Fibroblast of skin of right biceps (primary cell): ENCODE measurements around the gene PSMB4.
"Not testable (repeated sequence)": the region's sequence is repeated elsewhere in the genome, so short reads cannot be mapped to it uniquely, and the experiment has no call there.

Source experiments
- DNase-seq: peaks from one replicate; pipeline ENCODE4 v3.0.0-alpha.2; 2013

Gene PSMB4

DNA sequence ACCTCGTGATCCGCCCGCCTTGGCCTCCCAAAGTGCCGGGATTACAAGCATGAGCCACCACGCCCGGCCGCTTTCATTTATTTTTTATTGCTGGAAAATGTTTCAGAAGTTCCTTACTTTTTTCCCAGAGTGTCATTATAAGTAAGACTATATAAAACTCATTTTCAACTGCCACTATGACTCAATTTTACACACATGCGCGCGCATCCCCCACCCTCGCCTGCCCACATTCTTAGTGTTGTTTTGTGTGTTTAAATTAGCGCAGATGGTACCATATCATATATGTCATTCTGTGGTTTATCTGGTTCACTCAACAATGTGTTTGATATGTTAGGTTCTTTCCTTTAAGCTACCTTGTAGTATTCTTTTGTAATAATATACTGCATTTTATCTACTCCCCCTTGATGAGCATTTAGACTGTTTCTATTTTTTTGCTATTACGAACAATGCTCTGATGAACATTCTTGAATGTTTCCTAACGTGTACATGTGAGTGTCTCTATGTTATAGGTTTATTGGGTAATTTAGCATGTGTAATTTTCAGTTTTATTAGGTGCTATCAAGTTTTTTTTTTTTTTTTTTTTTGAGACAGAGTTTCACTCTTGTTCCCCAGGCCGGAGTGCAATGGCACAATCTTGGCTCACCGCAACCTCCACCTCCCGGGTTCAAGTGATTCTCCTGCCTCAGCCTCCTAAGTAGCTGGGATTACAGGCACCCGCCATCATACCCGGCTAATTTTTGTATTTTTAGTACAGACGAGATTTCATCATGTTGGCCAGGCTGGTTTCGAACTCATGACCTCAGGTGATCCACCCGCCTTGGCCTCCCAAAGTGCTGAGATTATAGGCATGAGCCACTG is 8.9 kb upstream of the PSMB4 start:
- not testable (repeated sequence) for DNase-seq

GRCh38 chr1:151391079-151391563 is 8.3 kb upstream of the PSMB4 start:
- no peak for DNase-seq

- DNase-seq: no peak
Observed at GRCh38 chr1:151393583-151393982, 5.8 kb upstream of the PSMB4 start.

DNA sequence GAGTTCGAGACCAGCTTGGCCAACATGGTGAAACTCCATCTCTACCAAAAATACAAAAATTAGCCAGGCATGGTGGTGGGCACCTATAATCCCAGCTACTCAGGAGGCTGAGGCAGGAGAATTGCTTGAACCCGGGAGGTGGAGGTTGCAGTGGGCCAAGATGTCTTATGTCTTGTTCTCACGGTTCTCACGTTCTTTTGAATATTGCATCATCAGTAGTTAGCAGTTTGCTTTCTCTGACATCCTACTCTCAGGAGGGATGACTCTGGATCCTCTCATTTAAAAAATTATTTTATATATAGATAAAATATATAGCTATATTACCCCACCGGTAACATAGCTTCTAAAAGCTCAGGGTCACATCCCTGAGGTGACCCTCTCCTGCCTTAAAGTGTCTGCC is 3.1 kb upstream of the PSMB4 start:
- not testable (repeated sequence) for DNase-seq

- DNase-seq: peak; percentile 12
Observed at GRCh38 chr1:151401125-151401788, 1.9 kb downstream of the PSMB4 start.

- DNase-seq: no peak
Observed at GRCh38 chr1:151401860-151402259, 2.5 kb downstream of the PSMB4 start.

GRCh38 chr1:151402764-151403163 is 3.4 kb downstream of the PSMB4 start:
- no peak for DNase-seq

DNA sequence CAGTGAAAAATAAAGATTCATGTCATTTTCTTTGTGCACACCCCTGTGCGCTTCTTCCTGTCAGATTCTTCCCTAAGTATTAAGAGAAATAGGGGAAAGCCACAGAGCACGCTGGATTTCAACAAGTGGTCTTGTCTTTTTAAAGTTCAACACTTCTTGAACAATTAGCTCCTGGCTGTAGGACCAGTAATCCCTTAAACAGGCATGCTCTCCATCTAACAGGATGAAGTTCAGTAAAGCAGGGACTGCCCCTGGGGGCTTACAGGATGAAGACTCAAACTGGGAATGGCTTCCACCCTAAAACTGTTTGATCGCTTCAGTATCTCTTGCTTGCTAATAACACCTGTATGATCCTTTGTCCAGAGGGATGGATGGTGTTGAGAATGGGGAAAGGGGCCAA is 4.2 kb downstream of the PSMB4 start:
- no peak for DNase-seq

DNA sequence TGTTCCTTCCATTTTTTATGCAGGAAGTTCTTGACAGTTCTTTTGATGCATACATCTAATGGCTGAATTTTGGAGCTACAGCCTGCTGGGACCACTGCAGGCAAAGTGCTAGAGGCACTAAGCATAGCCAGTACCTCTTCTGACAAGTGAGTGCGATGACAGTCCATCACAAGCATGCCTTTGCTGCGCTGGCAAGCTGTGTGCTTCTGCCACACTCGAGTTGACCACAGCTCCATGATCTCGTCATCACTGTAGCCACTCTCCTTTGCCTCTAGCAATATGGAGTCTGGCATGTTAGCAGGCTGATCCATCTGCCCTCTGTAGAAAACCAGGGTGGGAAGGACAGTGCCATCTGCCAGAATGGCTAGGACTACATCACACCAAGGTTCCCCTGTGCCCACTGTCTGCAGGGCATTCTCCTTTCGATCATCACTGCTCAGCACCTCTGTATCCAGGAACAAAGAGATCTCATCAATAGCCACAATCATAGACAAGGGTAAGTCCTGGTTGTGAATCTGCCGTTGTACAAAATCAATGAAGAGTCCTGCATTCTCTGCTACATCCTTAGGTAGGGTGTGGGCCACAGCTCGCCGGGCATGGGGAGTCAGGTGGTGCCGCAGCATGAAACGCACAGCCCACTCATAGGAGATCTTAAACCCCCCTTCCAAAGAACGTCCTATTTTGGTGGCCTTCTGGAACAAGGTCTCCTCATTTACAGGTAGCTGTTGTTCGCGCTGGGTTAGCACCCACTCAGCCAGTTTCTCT is 6.0 kb downstream of the PSMB4 start:
- DNase-seq: no peak

DNA sequence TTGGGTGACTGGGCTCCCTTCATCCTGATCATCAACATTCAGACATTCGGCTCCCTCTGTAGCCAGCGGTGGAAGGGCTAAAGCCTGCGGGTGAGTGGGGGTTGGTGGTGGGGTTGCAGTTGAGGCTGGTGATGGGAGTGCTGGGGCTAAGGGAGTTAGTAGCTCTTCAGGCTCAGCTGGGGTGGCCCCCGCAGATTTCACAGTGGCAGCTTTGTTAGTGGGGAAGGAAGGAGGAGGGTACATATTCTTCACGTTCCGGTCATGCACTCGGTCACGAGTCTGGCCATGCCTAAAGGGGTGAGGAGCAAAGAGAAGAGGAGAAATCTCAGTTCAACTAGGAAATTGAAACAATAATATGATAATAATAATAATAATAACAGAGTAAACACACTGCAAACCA is 6.8 kb downstream of the PSMB4 start:
- DNase-seq: no peak

DNA sequence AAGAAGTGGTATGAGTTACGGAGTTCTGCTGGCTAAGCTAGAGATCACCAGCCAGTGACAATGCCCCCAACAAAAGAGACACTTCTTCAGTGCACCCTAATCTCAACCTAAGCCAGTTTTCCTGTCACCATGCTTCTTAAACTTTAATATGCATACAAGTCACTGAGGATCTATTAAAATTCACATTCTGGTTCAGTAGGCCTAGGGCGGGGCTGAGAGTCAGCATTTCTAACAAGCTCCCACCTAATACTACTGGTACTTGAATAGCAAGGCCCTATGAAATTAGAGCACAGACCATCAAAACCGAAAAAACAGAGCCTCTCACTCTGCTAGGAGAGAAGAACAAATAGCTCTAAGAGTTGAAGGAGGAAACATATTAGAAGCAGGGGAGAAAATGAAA is 7.9 kb downstream of the PSMB4 start:
- no peak for DNase-seq

DNA sequence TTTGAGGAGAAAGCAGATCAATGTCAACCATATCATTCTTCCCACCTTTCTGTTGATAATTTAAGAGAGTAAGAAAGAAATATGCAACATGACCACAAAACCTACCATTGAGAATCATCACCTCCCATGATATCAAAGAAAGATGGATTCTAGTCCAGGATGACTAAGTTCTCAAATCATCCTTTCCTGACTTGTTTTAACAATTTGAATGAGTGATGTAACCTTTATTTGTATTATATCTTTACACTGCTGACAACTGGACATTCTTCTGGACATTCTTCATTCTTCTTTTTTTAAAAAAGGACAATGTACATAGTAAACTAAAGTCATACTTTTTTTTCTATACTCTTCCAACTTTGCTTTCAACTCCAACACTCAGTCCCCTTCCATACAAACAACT is 9.5 kb downstream of the PSMB4 start:
- peak; percentile 61 for DNase-seq

DNA sequence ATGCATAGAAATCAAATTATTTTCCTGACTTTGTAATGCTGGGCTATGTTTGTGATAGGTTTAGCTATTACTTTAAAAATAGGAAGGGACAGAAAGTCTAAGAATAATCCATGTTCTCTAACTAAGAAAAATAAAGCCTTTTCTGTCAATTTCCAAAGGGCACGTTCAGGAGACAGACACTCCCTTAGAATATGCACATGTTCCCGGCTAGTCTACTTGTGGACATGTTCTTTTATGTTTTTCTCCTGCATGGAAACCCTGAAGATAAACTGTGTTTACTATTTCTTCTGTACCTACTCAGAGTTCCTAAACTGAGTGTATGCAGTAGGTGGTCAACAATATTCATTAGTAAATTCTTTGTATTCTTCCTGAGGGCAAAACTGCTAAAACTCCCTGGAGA is 12.5 kb downstream of the PSMB4 start:
- no peak for DNase-seq

DNA sequence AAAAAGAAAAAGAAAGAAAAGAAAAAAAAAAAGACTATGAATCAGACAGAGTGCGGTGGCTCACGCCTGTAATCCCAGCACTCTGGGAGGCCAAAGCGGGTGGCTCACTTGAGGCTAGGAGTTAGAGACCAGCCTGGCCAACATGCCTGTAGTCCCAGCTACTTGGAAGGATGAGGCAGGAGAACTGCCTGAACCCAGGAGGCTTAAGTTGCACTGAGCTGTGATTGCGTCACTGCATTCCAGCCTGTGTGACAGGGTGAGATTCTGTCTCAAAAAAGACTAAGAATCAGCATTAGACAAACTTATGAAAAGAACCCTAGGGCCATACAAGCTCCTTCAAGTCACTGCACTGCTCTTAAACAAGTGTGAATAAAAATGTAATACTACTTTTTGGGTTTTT is 16.9 kb downstream of the PSMB4 start:
- peak; percentile 66 for DNase-seq

DNA sequence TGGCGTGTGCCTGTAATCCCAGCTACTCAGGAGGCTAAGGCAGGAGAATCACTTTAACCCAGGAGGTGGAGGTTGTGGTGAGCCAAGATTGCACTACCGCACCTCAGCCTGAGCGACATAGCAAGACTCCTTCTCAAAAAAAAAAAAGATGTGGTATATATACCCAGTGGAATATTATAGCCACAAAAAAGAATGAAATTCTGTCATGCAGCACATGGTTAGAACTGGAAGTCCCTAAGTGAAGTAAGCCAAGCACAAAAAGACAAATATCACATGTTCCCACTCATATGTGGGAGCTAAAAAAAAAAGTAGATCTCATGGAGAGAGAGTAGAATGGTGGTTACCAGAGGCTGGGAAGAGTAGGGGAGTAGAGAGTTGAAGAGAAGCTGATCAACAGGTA is 18.7 kb downstream of the PSMB4 start:
- no peak for DNase-seq

- no peak for DNase-seq
Observed at GRCh38 chr1:151419819-151420218, 20.4 kb downstream of the PSMB4 start.

DNA sequence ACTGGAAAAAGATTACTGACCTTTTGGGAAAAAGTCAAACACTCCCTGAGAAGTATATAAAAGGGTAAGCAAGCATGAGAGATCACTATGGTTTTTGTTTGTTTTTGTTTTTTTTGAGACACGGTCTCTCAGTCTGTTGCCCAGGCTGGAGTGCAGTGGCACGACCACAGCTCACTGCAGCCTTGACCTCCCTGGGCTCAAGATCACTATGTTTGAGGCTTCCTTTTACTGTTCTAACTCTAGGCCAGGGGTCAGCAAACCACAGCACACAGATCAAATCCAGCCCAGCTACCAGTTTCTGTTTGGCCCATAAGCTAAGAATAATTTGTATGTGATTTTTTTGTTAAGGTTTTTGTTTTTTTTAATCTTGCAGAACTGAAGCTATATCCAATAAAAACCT is 25.7 kb downstream of the PSMB4 start:
- no peak for DNase-seq

- DNase-seq: no peak
Observed at GRCh38 chr1:151428068-151428467, 28.7 kb downstream of the PSMB4 start.

- DNase-seq: not testable (repeated sequence)
Observed at GRCh38 chr1:151433827-151434226, 34.5 kb downstream of the PSMB4 start.

DNA sequence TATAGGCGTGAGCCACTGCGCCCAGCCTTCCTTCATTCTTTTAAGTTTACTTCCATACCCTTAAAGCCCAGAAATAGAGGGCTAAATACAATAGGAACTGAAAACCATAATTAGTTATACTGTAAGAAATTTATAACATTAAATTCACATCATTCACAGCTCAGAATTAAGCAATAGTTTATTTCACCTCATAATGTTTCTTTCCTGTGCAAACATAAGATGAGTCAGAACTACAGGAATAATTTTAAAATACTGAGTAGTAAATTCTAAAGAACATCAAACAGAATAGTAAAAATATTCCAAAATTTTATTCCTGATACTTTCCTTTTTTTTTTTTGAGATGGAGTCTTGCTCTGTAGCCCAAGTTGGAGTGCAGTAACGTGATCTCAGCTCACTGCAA is 35.8 kb downstream of the PSMB4 start:
- DNase-seq: no peak

DNA sequence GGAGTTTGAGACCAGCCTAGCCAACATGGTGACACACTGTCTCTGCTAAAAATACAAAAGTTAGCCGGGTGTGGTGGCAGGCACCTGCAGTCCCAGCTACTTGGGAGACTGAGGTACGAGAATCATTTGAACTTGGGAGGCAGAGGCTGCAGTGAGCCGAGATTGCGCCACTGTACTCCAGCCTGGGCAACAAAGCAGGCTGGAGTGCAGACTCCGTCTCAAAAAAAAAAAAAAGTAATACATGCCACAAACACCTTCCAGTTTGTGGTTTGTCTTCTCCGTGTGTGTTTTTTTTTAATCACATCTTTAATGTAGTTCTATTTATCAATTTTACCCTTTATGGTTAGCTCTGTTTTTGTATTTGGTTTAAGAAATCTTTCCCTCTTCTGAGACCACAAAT is 37.6 kb downstream of the PSMB4 start:
- no peak for DNase-seq

GRCh38 chr1:151437396-151437795 is 38.0 kb downstream of the PSMB4 start:
- DNase-seq: not testable (repeated sequence)
